ENCODE measurements around the gene KHSRP.

Gene KHSRP

DNA sequence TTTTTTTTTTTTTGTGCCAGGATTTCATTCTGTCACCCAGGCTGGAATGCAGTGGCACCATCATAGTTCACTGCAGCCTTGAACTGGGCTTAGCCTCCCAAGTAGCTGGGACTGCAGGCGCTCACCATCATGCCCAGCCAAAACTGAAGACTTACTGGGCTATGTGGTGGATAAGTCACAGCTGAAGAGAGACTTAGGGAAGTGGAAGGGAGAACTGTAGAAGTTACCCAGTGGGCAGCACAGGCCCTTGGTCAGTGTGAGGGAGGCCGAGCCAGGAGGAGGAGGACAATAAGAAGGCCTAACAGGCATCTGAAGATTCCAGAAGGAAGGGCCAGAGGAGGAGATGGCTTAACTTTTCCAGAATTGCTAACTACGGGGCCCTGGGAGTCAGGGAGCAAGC is 44.9 kb downstream of the KHSRP start:
- H3K27ac ChIP-seq: no peak overlapping the region
- TF ChIP-seq CTCF (IDR thresholded peaks at IDR 0.05): no peak
- no peak for TF ChIP-seq ZFX (IDR thresholded peaks at IDR 0.05; ENCODE audit: borderline replicate concordance)

DNA sequence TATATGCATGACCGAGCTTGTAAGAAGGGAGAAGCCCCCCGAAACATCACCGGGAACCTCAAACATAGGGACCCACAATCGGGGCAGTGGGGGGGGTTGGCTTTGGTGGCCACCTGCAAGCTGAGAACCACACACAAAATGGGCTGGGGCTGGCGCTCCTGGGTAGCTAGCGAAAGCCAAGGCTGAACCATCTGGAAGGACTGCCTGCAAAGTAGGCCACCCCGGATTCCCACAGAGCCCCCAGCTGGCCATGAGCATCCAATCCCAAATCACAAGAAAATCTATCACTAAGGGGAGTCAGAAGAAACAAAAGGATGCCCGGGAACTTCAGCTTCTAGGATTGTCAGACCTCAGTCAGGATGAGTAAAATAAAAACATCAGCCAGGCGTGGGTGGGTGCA is 46.1 kb downstream of the KHSRP start:
- no peak overlapping the region for H3K27ac ChIP-seq
- no peak for TF ChIP-seq CTCF (IDR thresholded peaks at IDR 0.05)

DNA sequence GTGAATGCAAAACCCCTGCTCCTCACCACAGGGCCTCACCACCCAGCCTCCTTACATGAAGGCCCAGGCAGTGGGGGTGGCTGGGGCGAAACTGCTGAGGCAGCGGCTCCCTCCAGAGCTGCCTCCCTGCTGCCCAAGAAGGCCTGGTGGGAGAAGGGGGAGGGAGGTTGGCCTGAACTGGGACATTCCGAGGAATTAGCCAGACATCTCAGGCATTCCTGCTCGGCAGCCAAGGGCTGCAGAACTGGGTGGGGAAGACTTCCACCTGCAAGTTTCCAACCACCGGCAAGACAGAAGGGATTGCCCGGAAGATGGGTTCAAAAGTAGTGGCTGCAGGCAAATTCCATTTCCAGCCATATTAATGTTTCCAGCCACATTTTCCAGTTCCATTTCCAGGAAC is 46.6 kb downstream of the KHSRP start:
- no peak for TF ChIP-seq CTCF (IDR thresholded peaks at IDR 0.05)
- TF ChIP-seq ZFX (IDR thresholded peaks at IDR 0.05; ENCODE audit: borderline replicate concordance): no peak
- H3K27ac ChIP-seq: no peak overlapping the region

GRCh38 chr19:6376512-6377190 is 48.0 kb downstream of the KHSRP start:
- no peak overlapping the region for H3K27ac ChIP-seq
- TF ChIP-seq CTCF (IDR thresholded peaks at IDR 0.05) (no peak), ZFX (IDR thresholded peaks at IDR 0.05; ENCODE audit: borderline replicate concordance) (no peak)

- H3K27ac ChIP-seq: no peak within 1 kb of the TSS
- TF ChIP-seq ZFX (IDR thresholded peaks at IDR 0.05; ENCODE audit: borderline replicate concordance) (no peak), CTCF (IDR thresholded peaks at IDR 0.05) (no peak)
Measured at GRCh38 chr19:6375411-6376010, 49.1 kb downstream of the KHSRP start, which contains the start of gene PSPN. Gene PSPN, minus strand, starts transcription at chr19:6375933. Its CDS starts 84 bp downstream, at chr19:6375849.

- H3K27ac ChIP-seq: no peak overlapping the region
Measured at GRCh38 chr19:6374711-6375410, 49.8 kb downstream of the KHSRP start.

More at GRCh38 chr19:6374711-6375410, 49.8 kb downstream of the KHSRP start:
- TF ChIP-seq ZFX (IDR thresholded peaks at IDR 0.05; ENCODE audit: borderline replicate concordance): no peak
- TF ChIP-seq CTCF (IDR thresholded peaks at IDR 0.05): no peak
